GM12891 (cell line): ENCODE results near the gene TNPO3.

Source experiments
- POLR2A ChIP-seq: IDR thresholded peaks from 2 replicates; pipeline ENCODE4 v1.6.1; 2011; ENCODE audit warnings: low read depth, low read length, control low read depth
- POLR2AphosphoS5 ChIP-seq: IDR thresholded peaks from 2 replicates; pipeline ENCODE4 v1.6.1; 2011; ENCODE audit warnings: low read depth, low read length, control low read depth

DNA sequence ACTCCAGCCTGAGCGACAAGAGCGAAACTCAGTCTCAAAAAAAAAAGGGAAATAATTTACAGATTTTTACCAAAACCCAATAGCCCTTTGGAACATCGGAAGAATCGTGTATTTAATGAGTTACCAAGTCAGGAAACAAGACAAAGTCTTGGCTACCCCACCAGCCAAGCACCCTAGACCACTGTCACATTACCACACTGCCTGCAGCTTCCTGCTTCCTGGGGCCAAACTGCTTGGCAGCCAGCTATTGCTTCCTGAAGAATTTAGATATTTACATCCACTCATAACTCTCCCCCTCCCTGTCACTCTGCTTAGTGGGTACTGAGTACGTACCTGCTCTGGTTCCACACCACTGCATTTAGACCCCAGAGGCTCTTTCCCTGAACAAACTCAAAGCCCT, 14.1 kb upstream of the TNPO3 start:
- TF ChIP-seq POLR2A: no peak
- no peak for TF ChIP-seq POLR2AphosphoS5
